A549 (cell line): ENCODE measurements around the gene AGXT2. TPM values are rescaled to one million over a fixed set of nuclear protein-coding genes. Genes with fewer than 3 reads are reported as not detected.

ENCODE experiments used
- ATAC-seq, 2 experiments: fragments of 200-7000 bp in 1 of 2; fragments of >200 bp in 1 of 2; cut with Nextera tagmentation in 1 of 2; cut with Tn5 transposase in 1 of 2; 3 replicates each; pipeline versions ENCODE4 v1.8.0 to v1.9.1; 2018 to 2020; ENCODE audit warnings: mild to moderate bottlenecking in 1 of 2, moderate library complexity in 1 of 2
- CTCF ChIA-PET: fragments of 300-600 bp; sonication (Branson Sonifier 250); formaldehyde crosslinking; extraction: SDS; loops from one replicate; lab custom pipeline; 2021; ENCODE audit warnings: antibody characterized with exemption, inconsistent platforms; lab: Yijun Ruan, JAX
- POLR2A ChIA-PET: fragments of 350-600 bp; formaldehyde crosslinking; extraction: SDS; loops from one replicate; lab custom pipeline; 2021; ENCODE audit warnings: antibody characterized with exemption, inconsistent platforms; lab: Yijun Ruan, JAX
- DNase-seq, 2 experiments: peaks; one replicate each; pipeline versions ENCODE4 v3.0.0 to v3.0.0-alpha.2; 2011 to 2016; ENCODE audit warnings: low read depth in 1 of 2, low spot score in 1 of 2
- FAIRE-seq: peaks from 2 replicates; lab custom pipeline; 2011; peaks lifted over from hg19 to GRCh38; lab: Jason Lieb, UNC
- H3K27ac ChIP-seq, 2 experiments: fragments of >200 bp; sonication (Bioruptor Twin); formaldehyde crosslinking; 3 replicates each; pipeline ENCODE4 v1.5.1; 2016 to 2017
- H3K4me1 ChIP-seq: fragments of >200 bp; sonication (Bioruptor Twin); formaldehyde crosslinking; 3 replicates; pipeline ENCODE4 v1.6.1; 2016
- H3K4me2 ChIP-seq: fragments of >200 bp; sonication (Bioruptor Twin); formaldehyde crosslinking; 3 replicates; pipeline ENCODE4 v1.6.1; 2016
- H3K4me3 ChIP-seq: fragments of >200 bp; sonication (Bioruptor Twin); formaldehyde crosslinking; 3 replicates; pipeline ENCODE4 v1.5.1; 2016
- H3K9me3 ChIP-seq: fragments of >200 bp; sonication (Bioruptor Twin); formaldehyde crosslinking; 3 replicates; pipeline ENCODE4 v1.6.1; 2016
- BHLHE40 ChIP-seq: IDR thresholded peaks from 2 replicates; pipeline ENCODE4 v1.6.1; 2012; ENCODE audit warnings: low read depth, low read length, inconsistent platforms
- CBX2 ChIP-seq: fragments of 200-600 bp; sonication (generic); IDR thresholded peaks from 2 replicates; pipeline ENCODE4 v1.6.1; 2016; ENCODE audit warnings: low read depth, mild to moderate bottlenecking, borderline replicate concordance
- CBX8 ChIP-seq: fragments of 200-600 bp; sonication (generic); IDR thresholded peaks from 2 replicates; pipeline ENCODE4 v1.6.1; 2016
- CHD2 ChIP-seq: fragments of 150-350 bp; IDR thresholded peaks from 2 replicates; pipeline ENCODE4 v1.6.1; 2014; ENCODE audit warnings: low read length; ENCODE audit not compliant: partially characterized antibody
- EHMT2 ChIP-seq: fragments of 200-600 bp; sonication (generic); IDR thresholded peaks from 2 replicates; pipeline ENCODE4 v1.6.1; 2016; ENCODE audit warnings: antibody characterized with exemption, low read depth, mild to moderate bottlenecking, moderate library complexity
- EP300 ChIP-seq, 2 experiments: fragments of >200 bp; sonication (Bioruptor Twin); formaldehyde crosslinking; IDR thresholded peaks; 2 replicates in 1 of 2; 3 replicates in 1 of 2; pipeline ENCODE4 v1.6.1; 2016 to 2017
- FOSL2 ChIP-seq, 2 experiments: fragments of 450-650 bp in 1 of 2; fragments of >200 bp in 1 of 2; sonication (Bioruptor Twin) in 1 of 2; formaldehyde crosslinking; IDR thresholded peaks; 2 replicates each; pipeline versions ENCODE4 v1.5.0 to v1.6.1; 2016 to 2020; ENCODE audit warnings: mild to moderate bottlenecking in 1 of 2, moderate library complexity in 1 of 2
- FOXS1 ChIP-seq: fragments of 250-450 bp; sonication (Bioruptor Pico); IDR thresholded peaks from 2 replicates; pipeline ENCODE4 v1.5.0; 2020; ENCODE audit warnings: mild to moderate bottlenecking, moderate library complexity
- GATA3 ChIP-seq: IDR thresholded peaks from 2 replicates; pipeline ENCODE4 v1.6.1; 2012; ENCODE audit warnings: borderline replicate concordance
- HOXA7 ChIP-seq: fragments of 250-450 bp; sonication (Bioruptor Pico); IDR thresholded peaks from 2 replicates; pipeline ENCODE4 v1.5.0; 2020; ENCODE audit warnings: mild to moderate bottlenecking, moderate library complexity
- HOXB5 ChIP-seq: fragments of 250-450 bp; sonication (Bioruptor Pico); IDR thresholded peaks from 2 replicates; pipeline ENCODE4 v1.5.0; 2020; ENCODE audit warnings: mild to moderate bottlenecking, moderate library complexity
- JUN ChIP-seq, 2 experiments: fragments of >200 bp; sonication (Bioruptor Twin); formaldehyde crosslinking; IDR thresholded peaks; 2 replicates in 1 of 2; 3 replicates in 1 of 2; pipeline ENCODE4 v1.6.1; 2016 to 2017
- KDM1A ChIP-seq: fragments of 200-600 bp; sonication (generic); IDR thresholded peaks from 2 replicates; pipeline ENCODE4 v1.6.1; 2016; ENCODE audit warnings: low read depth, mild to moderate bottlenecking
- MYC ChIP-seq: IDR thresholded peaks from 2 replicates; pipeline ENCODE4 v1.6.1; 2012; ENCODE audit warnings: mild to moderate bottlenecking, inconsistent platforms, low read length, improper control_type of control experiment, borderline replicate concordance
- NFE2L2 ChIP-seq: fragments of 150-350 bp; conservative IDR thresholded peaks from 2 replicates; pipeline ENCODE4 v1.6.1; 2014; ENCODE audit warnings: low read length
- POLR2AphosphoS2 ChIP-seq: conservative IDR thresholded peaks from 2 replicates; pipeline ENCODE4 v1.6.1; 2012; ENCODE audit warnings: low read length, improper control_type of control experiment, inconsistent platforms
- RCOR1 ChIP-seq: fragments of 150-350 bp; IDR thresholded peaks from 2 replicates; pipeline ENCODE4 v1.6.1; 2014; ENCODE audit warnings: antibody characterized with exemption, low read length, low read depth
- RFX5 ChIP-seq: fragments of 450-650 bp; IDR thresholded peaks from 2 replicates; pipeline ENCODE4 v1.7.1; 2014; ENCODE audit warnings: antibody characterized with exemption, mild to moderate bottlenecking, moderate library complexity
- RNF2 ChIP-seq: fragments of 200-600 bp; sonication (generic); IDR thresholded peaks from 2 replicates; pipeline ENCODE4 v1.6.1; 2016; ENCODE audit warnings: low read depth, mild to moderate bottlenecking, antibody characterized with exemption, moderate library complexity, borderline replicate concordance
- SMC3 ChIP-seq: fragments of >200 bp; sonication (Bioruptor Twin); formaldehyde crosslinking; IDR thresholded peaks from 3 replicates; pipeline ENCODE4 v1.6.1; 2018; ENCODE audit warnings: inconsistent platforms
- SREBF2 ChIP-seq: fragments of 450-650 bp; IDR thresholded peaks from 2 replicates; pipeline ENCODE4 v1.6.1; 2014; ENCODE audit warnings: mild to moderate bottlenecking, moderate library complexity
- TFCP2L1 ChIP-seq: fragments of 250-450 bp; sonication (Bioruptor Pico); IDR thresholded peaks from 2 replicates; pipeline ENCODE4 v1.5.0; 2021; ENCODE audit warnings: mild to moderate bottlenecking
- ZC3H11A ChIP-seq: fragments of 450-650 bp; IDR thresholded peaks from 2 replicates; pipeline ENCODE4 v1.6.1; 2014; ENCODE audit warnings: antibody characterized with exemption, mild to moderate bottlenecking
- ZFP36 ChIP-seq: fragments of 450-650 bp; IDR thresholded peaks from 2 replicates; pipeline ENCODE4 v1.6.1; 2014; ENCODE audit warnings: borderline replicate concordance; ENCODE audit not compliant: partially characterized antibody
- ZSCAN20 ChIP-seq: fragments of 250-450 bp; sonication (Bioruptor Pico); IDR thresholded peaks from 2 replicates; pipeline ENCODE4 v1.8.0; 2022; ENCODE audit warnings: mild to moderate bottlenecking, moderate library complexity
- WGBS: methylation state at CpG from one replicate; pipeline ENCODE4 v1.1.6; 2017; ENCODE audit errors: missing lambda C conversion rate; 5-methylcytosine and 5-hydroxymethylcytosine counted together
- polyA plus RNA-seq, 4 experiments: library from polyadenylated mRNA; depleted of rRNA in 3 of 4; stranded (reverse); fragments of >200 nt; fragmentation: RNase III in 1 of 4; extraction: RNeasy Plus Mini Kit Qiagen cat#74134 plus additional on column Dnase treatment in 1 of 4; gene quantifications; 2 replicates in 3 of 4; 3 replicates in 1 of 4; pipeline ENCODE4 v1.2.3, GENCODE V29; 2011 to 2017
- TF ChIP-seq, protein P1 (sequence below): fragments of >200 bp; sonication (Bioruptor Twin); formaldehyde crosslinking; IDR thresholded peaks from 3 replicates; pipeline ENCODE4 v1.6.1; 2016
- TF ChIP-seq, protein P2 (sequence below): fragments of >200 bp; sonication (Bioruptor Twin); formaldehyde crosslinking; IDR thresholded peaks from 3 replicates; pipeline ENCODE4 v1.5.1; 2016
- TF ChIP-seq, protein P3 (sequence below): IDR thresholded peaks from 2 replicates; pipeline ENCODE4 v1.6.1; 2012

Gene AGXT2
- polyA plus RNA-seq, 2 of the 4 experiments (the other 2 are of a cell fraction): not detected

DNA sequence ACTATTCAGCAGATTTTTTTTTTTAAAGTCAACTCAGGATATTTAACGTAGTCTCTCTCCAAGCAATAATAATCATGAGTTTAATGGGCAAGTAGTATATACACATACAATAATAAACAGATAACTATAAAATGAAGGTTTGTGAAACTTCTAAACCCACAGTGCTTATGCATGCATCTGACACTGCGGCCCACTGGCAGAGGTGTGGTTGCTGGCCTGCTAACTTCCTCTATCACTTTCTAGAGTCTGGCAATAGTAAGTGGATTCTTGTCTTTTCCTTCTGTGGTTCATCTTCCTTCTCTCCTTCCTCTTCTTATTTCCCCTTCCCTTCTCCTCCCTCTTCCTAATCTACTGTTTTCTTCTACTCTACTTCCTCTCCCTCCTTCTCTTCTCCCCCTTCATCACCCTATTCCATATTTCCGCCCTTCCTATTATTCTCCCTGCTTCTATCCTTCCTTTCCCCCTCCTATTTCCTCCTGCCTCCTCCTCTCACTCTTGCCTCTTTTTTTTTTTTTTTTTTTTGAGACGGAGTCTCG lies 18.6 kb upstream of the AGXT2 start:
- no peak for FAIRE-seq
- H3K27ac ChIP-seq: no peak overlapping the region
- no peaks in the 10 kb centered on the region for H3K9me3 ChIP-seq
- ATAC-seq: no peak
- H3K4me1 ChIP-seq: no peaks in the 10 kb centered on the region
- no peak for TF ChIP-seq SMC3
- no peak for TF ChIP-seq RFX5
- TF ChIP-seq CBX2: no peak
- TF ChIP-seq, protein P1, sequence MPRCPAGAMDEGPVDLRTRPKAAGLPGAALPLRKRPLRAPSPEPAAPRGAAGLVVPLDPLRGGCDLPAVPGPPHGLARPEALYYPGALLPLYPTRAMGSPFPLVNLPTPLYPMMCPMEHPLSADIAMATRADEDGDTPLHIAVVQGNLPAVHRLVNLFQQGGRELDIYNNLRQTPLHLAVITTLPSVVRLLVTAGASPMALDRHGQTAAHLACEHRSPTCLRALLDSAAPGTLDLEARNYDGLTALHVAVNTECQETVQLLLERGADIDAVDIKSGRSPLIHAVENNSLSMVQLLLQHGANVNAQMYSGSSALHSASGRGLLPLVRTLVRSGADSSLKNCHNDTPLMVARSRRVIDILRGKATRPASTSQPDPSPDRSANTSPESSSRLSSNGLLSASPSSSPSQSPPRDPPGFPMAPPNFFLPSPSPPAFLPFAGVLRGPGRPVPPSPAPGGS: no peak
- no peak for TF ChIP-seq JUN (IDR thresholded peaks at IDR 0.05)
- no peak for TF ChIP-seq ZFP36
- no peak for TF ChIP-seq MYC
- TF ChIP-seq ZSCAN20 (CRISPR knock-in tag): no peak
- TF ChIP-seq, all 56 proteins: peak for 0
- Histone ChIP-seq H3K4me3 (no peak overlapping the region), H3K4me2 (no peak overlapping the region)
- 36% methylated on average over 4 of the region's 5 CpGs for WGBS
- no peak for DNase-seq
- ChIA-PET POLR2A (no interaction called here), CTCF (no interaction called here)

DNA sequence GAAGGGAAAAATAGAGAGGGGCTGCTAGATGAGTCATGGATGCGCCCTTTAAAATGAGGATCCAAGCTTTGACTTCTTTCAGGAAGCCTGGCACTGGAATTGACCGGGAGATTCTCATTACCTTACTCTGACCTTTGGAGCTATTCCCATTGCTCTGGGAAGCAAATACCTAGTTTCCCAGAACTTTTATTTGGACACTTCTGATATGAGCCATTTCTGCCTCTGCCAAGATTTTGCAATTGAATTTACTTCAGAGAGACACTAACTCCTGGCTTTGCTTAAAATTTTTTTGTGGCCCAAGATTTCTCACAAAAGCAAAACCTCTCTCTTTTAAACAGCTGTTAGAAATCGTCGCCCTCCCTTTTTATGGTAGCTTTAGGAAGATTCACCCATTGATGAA lies 15.7 kb upstream of the AGXT2 start:
- H3K27ac ChIP-seq: no peak overlapping the region
- 18% methylated on average over 4 of the region's 4 CpGs for WGBS
- H3K4me3 ChIP-seq: no peak overlapping the region
- H3K4me1 ChIP-seq: no peaks in the 10 kb centered on the region
- no peak for DNase-seq
- no peak for FAIRE-seq
- TF ChIP-seq ZSCAN20 (CRISPR knock-in tag): no peak
- TF ChIP-seq, protein P2, sequence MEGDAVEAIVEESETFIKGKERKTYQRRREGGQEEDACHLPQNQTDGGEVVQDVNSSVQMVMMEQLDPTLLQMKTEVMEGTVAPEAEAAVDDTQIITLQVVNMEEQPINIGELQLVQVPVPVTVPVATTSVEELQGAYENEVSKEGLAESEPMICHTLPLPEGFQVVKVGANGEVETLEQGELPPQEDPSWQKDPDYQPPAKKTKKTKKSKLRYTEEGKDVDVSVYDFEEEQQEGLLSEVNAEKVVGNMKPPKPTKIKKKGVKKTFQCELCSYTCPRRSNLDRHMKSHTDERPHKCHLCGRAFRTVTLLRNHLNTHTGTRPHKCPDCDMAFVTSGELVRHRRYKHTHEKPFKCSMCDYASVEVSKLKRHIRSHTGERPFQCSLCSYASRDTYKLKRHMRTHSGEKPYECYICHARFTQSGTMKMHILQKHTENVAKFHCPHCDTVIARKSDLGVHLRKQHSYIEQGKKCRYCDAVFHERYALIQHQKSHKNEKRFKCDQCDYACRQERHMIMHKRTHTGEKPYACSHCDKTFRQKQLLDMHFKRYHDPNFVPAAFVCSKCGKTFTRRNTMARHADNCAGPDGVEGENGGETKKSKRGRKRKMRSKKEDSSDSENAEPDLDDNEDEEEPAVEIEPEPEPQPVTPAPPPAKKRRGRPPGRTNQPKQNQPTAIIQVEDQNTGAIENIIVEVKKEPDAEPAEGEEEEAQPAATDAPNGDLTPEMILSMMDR: no peak
- TF ChIP-seq GATA3: no peak
- TF ChIP-seq MYC: no peak
- TF ChIP-seq RCOR1: no peak
- no peak for TF ChIP-seq ZFP36
- TF ChIP-seq KDM1A: no peak
- TF ChIP-seq TFCP2L1 (CRISPR knock-in tag): no peak
- TF ChIP-seq POLR2AphosphoS2: no peak
- no peaks in the 10 kb centered on the region for H3K9me3 ChIP-seq
- H3K4me2 ChIP-seq: no peak overlapping the region
- no peak for ATAC-seq
- CTCF ChIA-PET: interaction anchor here (1.2 kb wide), 1 partner anchor 863 kb away, joined by 3 read pairs; no protein-coding TSS in a partner anchor
- POLR2A ChIA-PET: no interaction called here

DNA sequence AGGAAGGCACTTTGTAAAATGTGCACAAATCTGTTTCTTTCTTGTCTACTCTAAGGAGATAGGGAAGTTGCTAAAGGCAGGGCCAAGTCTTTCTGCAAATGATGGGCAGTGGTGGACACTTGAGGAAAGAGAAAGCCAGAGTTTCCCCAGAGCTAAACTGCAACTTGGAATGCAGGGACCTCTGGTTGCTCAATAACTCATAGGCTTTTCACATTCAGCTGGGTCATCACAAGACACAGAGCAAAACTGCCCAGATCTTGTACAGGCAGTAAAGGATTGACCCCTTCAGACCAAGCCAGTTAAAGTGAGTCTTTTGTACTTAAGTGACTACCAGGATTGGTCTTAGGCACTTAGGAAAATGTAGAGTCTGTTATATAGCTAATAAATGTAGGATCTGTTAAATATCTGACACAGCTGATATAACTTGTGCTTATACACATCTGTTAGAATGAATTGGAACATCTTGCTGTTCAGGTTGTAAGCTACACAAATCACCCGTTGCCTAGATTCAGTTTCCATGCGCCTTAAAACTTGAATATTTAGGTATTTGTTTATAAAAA lies 13.5 kb upstream of the AGXT2 start:
- no peaks in the 10 kb centered on the region for H3K4me1 ChIP-seq
- DNase-seq (no peak), FAIRE-seq (no peak), ATAC-seq (no peak)
- H3K4me3 ChIP-seq: no peak overlapping the region
- ChIA-PET POLR2A (no interaction called here), CTCF (no interaction called here)
- 37% methylated on average over 2 of the region's 2 CpGs for WGBS
- no peaks in the 10 kb centered on the region for H3K9me3 ChIP-seq
- H3K27ac ChIP-seq: no peak overlapping the region
- H3K4me2 ChIP-seq: no peak overlapping the region
- TF ChIP-seq FOSL2 (IDR thresholded peaks at IDR 0.05) (no peak), FOSL2 (CRISPR knock-in tag; IDR thresholded peaks at IDR 0.05) (no peak), CBX8 (no peak), KDM1A (no peak), ZC3H11A (no peak), EP300 (IDR thresholded peaks at IDR 0.05) (no peak), SREBF2 (no peak), EHMT2 (no peak), FOXS1 (CRISPR knock-in tag) (no peak), RNF2 (no peak), HOXA7 (CRISPR knock-in tag) (no peak), NFE2L2 (no peak), BHLHE40 (no peak), HOXB5 (no peak), CHD2 (no peak)
- TF ChIP-seq, protein P2: no peak
- TF ChIP-seq, protein P3, sequence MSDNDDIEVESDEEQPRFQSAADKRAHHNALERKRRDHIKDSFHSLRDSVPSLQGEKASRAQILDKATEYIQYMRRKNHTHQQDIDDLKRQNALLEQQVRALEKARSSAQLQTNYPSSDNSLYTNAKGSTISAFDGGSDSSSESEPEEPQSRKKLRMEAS: no peak
